GM18526 (cell line): ENCODE data around the gene ZBTB46.

ENCODE experiments used
- POLR2A ChIP-seq: IDR thresholded peaks from 3 replicates; pipeline ENCODE4 v1.6.1; 2011; ENCODE audit not compliant: insufficient read length; ENCODE audit errors: extremely low read depth

Gene ZBTB46

DNA sequence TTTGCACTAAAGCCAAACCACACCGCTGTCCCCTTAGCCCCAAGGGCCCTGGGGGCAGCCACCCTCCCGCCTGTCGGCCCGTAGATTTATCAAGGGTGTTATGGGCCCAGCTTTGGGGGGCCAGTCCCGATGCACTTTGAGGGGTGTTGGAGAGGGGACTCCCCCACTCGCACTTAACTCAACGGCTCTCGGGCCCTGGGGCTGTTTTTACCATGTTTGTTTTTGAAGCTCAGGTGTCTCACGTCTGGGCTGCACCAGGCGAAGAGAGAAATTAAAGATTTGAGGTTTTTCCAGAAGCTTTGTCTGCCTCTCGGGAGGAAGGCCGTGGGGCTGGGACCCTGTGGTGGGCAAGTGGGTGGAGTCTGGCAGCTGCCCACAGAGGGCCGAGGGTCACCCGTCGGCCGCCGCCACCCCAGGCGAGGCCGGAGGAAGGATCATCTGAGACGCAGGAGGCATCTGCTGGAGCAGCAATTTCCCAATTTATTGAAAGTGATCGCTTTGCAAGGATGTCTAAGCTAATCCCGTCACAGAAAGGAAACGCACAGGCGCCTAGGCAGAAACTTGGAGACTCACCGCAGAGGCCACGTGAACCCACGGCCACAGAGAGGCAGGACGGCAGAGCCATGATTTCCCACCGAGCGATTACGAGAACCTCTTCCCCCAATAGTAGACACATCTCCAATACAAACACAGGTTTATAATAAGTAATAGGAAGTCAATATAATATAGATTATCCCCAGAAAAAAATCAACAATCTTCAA is 87.7 kb downstream of the ZBTB46 start:
- TF ChIP-seq POLR2A, result no peak

DNA sequence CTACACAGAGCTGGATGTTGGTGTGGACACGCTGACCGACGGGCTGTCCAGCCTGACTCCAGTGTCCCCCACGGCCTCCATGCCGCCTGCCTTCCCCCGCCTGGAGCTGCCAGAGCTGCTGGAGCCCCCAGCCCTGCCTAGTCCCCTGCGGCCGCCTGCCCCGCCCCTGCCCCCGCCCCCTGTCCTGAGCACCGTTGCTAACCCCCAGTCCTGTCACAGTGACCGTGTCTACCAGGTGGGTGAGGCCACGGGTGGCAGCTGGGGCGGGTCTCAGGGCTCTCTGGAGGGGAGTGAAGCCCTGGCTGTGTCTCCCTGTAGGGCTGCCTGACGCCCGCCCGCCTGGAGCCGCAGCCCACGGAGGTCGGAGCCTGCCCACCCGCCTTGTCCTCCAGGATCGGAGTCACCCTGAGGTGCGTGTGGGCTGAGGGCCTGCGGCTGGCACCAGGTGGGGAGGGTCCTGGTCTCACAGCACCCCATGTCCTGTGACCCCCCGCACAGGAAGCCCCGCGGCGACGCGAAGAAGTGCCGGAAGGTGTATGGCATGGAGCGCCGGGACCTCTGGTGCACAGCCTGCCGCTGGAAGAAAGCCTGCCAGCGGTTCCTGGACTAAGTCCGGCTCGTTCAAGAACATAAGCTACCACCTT is 88.6 kb downstream of the ZBTB46 start:
- no peak for TF ChIP-seq POLR2A

DNA sequence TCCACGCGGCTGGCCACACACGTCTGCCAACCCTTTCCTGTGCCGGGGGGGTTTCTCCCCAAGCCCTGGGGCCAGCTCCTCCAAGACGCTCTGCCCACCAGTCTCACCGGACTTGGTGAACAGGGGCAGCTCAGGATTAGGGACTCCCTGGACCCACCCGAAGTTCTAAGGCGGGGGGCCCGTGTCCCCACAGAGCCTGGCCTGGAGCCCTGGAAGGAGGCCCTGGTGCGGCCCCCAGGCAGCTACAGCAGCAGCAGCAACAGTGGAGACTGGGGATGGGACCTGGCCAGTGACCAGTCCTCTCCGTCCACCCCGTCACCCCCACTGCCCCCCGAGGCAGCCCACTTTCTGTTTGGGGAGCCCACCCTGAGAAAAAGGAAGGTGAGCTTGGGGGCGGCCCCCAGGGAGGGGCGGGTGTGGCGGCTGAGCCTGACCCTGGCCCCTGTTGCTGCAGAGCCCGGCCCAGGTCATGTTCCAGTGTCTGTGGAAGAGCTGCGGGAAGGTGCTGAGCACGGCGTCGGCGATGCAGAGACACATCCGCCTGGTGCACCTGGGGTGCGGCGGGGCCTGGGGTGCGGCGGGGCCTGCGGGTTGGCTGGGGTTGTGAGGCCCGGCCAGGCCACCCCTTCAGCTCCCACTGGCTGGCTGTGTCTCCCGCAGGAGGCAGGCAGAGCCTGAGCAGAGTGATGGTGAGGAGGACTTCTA is 89.2 kb downstream of the ZBTB46 start:
- TF ChIP-seq POLR2A, result no peak

DNA sequence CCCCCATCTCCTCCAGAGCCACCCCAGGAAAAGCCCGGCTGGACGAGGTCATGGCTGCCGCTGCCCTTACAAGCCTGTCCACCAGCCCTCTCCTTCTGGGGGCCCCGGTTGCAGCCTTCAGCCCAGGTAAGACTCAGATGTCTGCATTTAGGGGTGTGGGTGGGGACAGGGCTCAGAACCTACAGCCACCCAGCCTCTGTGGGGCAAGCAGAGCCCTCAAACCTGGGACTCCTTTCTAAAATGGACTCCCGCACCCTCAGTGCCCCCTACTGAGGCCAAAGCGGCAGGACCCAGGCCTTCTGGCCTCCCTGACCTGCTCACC is 89.7 kb downstream of the ZBTB46 start:
- no peak for TF ChIP-seq POLR2A

DNA sequence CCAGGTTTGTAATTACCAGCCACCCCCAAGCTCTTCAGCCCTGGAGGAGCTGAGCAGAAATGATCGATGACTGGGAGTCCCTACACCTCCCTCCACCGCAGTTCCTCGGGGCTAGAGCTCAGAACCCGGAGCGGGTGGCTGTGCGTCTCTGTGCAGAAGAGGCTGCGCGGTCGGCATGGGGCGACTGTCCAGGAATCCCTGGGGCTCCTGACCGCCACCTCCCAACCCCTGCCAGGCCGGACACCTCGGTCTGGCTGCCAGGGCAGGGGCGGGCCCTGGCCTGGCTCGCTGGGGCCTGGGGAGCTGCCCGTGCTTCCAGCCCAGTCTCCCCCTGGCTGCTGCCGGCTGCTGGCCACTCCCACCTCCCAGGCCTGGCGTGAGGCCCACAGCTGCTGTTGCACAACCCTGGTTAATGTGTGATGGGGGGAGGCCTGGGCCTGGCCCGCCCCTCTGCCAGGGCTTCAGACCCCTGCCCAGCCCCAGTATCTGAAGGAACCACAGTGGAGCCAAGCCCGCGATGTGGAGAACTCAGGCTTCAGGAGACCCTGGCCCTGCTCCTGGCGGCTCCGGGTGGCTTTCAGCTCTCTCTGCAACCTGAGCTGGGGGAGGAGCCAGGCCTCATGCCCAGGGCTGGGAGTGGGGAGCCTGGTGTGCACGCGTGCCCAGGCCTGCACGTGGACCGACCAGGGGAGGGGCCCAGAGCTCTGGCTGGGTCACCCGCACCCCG is 90.3 kb downstream of the ZBTB46 start:
- no peak for TF ChIP-seq POLR2A

DNA sequence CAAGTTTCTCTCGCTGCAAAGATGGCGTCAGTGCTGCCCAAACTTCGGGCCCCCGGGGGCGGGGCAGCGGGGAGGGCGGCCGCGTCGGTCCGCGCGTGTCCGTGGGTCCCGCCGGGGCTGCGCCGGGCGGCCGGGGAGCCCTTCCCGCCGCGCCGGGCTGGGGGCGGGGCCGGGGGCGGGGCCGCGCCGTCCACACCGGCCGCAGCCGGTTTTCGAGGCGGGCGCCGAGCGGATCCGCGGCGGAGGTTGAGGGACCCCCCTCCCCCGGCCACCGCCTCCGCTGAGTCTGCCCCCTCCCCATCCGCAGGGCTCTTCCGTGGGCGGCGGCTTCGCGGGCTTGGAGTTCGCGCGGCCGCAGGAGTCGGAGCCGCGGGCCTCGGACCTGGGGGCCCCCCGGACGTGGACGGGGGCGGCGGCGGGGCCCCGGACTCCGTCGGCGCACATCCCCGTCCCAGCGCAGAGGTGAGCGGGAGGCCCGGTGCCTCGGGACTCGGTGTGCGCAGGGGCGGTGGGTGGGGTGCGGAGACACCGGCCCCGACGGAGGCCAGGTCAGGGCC is 90.9 kb downstream of the ZBTB46 start:
- TF ChIP-seq POLR2A, result no peak

DNA sequence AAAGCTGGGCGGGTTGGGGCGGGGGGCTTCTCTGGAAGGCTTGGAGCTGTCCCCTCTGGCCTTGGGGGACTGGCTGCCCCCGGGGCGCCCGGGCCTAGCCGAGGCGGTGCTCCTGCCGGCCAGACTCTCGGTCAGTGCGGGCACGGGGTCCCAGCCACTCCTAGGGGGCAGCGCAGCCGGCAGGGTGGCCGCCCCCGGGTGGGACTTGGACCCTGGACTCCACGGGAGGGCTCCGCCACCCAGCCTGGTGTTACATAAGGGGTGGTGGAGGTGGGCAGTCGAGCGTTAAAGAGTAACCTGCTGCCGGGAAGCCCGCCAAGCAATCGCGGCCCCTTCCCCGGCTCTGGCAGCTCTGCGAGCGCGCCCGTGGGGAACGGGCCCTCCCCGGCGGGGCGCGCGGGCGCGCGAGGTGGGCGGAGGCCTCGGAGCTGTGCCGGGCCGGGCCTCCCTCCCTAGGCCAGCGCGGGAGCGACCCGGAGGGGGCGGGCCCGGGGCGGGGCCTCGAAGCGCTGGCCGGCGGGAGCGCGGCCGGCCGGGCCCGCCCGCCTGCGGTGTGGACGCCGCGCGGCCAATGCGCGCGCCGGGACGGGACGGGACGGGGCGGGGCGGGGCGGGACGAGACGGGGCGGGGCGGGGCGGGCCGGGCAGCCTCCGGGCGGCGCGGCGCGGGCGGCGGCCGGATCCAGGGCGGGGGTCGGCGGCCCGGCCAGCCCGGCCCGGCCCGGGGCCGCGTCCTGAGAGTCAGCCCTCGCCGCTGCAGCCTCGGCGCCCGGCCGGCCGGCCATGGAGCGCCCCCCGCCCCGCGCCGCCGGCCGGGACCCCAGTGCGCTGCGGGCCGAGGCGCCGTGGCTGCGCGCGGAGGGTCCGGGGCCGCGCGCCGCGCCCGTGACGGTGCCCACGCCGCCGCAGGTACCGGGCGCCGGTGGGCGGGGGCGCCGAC is 91.7 kb downstream of the ZBTB46 start, which contains the start of gene SLC2A4RG:
Gene SLC2A4RG (plus strand): TSS at position 647 of the 940 bp plus-strand sequence. CDS start 137 bp downstream, at position 784.
- peak; percentile 30 for TF ChIP-seq POLR2A

DNA sequence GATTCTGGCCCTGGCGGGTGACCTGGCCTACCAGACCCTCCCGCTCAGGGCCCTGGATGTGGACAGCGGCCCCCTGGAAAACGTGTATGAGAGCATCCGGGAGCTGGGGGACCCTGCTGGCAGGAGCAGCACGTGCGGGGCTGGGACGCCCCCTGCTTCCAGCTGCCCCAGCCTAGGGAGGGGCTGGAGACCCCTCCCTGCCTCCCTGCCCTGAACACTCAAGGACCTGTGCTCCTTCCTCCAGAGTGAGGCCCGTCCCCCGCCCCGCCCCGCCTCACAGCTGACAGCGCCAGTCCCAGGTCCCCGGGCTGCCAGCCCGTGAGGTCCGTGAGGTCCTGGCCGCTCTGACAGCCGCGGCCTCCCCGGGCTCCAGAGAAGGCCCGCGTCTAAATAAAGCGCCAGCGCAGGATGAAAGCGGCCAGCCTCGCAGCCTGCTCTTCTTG is 92.4 kb downstream of the ZBTB46 start:
- no peak for TF ChIP-seq POLR2A

DNA sequence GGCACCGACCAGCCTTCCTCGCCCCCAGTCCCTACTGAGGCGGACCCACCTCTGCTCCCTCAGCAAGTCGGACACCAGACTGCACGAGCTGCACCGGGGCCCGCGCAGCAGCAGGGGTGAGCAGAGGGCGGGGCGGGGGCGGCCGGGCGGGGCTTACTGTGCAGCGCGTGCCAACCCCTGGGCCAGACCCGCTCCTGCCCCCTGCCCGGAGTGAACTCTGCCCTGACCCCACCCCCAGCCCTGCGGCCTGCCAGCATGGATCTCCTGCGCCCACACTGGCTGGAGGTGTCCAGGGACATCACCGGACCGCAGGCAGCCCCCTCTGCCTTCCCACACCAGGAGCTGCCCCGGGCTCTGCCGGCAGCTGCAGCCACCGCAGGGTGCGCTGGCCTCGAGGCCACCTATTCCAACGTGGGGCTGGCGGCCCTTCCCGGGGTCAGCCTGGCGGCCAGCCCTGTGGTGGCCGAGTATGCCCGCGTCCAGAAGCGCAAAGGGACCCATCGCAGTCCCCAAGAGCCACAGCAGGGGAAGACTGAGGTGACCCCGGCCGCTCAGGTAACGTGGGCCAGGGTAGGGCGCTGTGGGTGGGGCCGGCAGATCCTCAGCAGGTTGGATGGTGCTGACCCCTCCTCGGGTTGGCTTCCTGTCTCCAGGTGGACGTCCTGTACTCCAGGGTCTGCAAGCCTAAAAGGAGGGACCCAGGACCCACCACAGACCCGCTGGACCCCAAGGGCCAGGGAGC is 92.9 kb downstream of the ZBTB46 start:
- peak; percentile 48 for TF ChIP-seq POLR2A

DNA sequence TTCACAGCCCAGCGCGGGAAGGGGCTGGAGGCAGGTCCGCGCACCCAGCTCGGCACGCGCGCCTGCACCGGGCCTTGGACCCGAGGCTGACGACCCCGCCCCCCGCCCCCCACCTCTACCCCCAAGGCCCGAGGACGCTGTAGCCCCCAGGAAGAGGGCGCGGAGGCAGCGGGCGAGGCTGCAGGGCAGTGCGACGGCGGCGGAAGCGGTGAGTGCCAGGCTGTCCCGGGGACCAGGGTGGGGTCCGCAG is 93.4 kb downstream of the ZBTB46 start:
- no peak for TF ChIP-seq POLR2A

DNA sequence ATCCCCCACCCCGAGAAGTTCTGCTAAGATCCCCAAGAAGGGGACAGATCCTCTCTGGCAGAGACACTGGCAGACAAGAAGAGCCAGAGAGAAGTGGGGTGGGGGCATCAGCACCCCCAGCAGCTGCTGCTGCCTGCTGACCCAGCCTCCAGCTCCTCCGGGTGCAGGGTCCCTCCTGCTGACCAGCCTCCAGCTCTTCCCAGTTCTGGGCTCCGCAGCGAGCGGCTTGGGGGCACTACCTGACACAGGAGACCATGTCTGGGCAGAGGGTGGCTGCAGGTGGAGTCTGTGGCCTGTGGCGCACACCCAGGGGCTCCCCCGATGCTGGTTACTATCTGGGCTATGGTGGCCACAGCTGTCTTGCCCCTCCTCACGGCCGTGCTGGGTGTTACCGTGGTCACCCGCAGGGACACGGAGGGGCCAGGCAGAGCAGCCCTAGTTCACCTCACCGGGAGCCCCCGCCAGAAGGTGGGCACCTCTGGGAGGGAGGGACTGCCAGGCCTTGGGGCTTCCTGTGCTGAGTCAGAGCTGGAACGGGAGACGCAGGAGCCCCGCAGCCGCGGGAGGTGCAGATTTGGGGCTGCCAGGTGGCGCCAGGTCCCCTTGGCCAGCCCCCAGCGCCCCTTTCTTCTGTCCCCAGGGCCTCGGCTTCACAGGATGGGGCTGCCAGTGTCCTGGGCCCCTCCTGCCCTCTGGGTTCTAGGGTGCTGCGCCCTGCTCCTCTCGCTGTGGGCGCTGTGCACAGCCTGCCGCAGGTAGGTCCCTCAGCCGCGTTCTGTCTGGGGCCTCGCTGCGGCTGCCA is 94.0 kb downstream of the ZBTB46 start:
- TF ChIP-seq POLR2A, result no peak

DNA sequence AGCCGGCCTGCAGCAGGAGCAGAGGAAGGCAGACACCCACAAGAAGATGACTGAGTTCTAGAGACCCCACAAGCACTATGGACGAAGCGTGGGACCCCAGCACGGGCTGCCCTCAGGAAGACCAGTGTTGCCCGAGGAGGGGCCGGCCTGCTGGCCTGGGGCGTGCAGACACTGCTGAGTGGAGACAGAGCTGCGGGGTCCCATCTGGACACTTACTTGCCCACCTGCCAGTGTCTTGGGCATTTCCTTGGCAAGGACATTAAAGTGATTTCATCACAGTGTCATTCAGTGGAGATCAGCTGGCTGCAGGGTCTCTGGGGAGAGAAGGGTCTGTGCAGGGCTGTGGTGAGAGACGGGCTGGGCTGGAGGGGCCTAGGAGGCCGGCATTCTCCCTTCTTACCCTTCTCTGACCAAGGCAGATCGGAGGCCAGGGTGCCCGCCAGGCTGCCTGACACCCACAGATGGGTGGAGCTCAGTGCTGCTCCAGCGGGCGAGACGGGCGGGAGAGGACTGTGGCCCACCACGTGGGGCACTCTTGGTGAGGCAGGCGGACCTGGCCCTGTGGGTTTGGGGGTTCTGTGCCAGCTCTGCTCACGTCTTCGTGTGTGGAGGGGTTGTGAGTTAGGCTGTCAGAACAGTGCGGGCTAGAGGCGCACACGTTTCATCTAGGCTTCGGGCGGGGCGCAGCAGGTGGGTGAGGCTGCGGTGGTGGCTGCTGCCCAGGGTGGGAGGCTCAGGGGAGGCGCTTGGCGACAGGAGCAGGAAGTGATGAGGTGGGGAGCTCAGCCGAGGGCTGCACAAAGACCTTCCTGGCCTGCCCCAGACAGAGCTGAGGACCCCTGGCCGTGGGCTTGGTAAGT is 95.0 kb downstream of the ZBTB46 start, which contains the start of gene LIME1:
Gene LIME1 (plus strand): TSS at position 806 of the 860 bp plus-strand sequence. CDS start 886 bp downstream, outside the sequence.
- TF ChIP-seq POLR2A, result peak; percentile 49
